LNCAP (cell line): ENCODE results near the gene ALOX5AP.

ENCODE experiments used
- TF ChIP-seq, protein P1 (sequence below): fragments of 450-650 bp; IDR thresholded peaks from 2 replicates; pipeline ENCODE4 v1.5.1; 2017; ENCODE audit warnings: mild to moderate bottlenecking

ALOX5AP gene

GRCh38 chr13:30734439-30734838, 904 bp upstream of the ALOX5AP start:
- TF ChIP-seq, protein P1, sequence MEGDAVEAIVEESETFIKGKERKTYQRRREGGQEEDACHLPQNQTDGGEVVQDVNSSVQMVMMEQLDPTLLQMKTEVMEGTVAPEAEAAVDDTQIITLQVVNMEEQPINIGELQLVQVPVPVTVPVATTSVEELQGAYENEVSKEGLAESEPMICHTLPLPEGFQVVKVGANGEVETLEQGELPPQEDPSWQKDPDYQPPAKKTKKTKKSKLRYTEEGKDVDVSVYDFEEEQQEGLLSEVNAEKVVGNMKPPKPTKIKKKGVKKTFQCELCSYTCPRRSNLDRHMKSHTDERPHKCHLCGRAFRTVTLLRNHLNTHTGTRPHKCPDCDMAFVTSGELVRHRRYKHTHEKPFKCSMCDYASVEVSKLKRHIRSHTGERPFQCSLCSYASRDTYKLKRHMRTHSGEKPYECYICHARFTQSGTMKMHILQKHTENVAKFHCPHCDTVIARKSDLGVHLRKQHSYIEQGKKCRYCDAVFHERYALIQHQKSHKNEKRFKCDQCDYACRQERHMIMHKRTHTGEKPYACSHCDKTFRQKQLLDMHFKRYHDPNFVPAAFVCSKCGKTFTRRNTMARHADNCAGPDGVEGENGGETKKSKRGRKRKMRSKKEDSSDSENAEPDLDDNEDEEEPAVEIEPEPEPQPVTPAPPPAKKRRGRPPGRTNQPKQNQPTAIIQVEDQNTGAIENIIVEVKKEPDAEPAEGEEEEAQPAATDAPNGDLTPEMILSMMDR = no peak

DNA sequence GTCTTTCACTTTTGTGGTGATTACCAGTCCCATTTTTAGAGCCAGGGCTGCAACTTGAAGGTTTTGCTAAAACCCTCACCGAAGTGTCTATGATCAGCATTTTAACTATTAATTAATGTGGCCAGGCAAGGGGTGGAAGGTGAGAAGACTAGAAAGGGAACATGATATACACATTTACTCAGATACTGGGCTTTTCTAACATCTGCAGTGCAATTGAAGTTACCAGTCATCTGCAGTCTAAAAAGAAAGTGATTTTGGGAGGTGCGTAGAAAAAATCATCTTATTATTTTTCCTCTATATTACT, 481 bp downstream of the ALOX5AP start:
- TF ChIP-seq, protein P1 = no peak

DNA sequence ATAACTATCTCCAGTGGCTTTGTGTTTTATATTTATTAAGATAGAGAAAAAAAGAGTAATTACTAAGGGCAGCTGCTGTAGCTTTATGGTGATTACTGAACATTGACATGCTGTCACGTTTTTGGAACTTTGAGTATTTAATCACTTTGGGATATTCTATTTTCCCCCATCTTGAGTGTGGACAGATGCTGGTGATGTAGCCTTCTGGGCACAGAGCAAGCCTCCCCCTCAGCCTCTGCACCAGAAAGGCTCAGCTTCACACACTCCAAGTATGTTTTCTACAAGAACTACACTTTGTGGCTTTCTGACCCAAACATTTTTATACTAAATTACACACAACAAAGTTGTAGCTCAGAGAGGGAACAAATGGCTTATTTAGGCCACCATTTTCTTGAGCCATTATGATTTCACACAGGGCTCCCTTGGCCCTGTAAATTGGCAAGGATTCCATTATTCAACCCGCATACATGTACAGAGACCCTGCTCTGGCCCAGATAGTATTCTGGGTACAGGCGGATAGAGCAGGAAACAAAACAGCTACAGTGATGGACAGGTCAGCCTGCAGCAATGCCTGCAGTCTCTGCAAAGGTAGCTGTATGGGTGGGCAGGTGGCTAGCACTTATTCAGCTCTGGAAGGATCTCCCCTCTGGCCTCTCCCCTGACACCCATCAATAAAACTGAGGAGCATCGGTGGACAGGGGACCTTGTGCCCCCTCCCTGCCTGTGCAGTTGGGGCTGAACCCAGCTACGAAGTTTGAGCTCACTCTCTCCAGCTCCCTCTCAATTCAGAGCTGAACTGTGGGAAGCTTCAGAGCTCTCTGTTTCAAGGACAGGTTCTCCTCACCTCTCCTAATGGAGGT, 1.3 kb downstream of the ALOX5AP start:
- TF ChIP-seq, protein P1 = no peak

- TF ChIP-seq, protein P1 = no peak
These were observed 2.4 kb downstream of the ALOX5AP start for GRCh38 chr13:30737511-30738337.

DNA sequence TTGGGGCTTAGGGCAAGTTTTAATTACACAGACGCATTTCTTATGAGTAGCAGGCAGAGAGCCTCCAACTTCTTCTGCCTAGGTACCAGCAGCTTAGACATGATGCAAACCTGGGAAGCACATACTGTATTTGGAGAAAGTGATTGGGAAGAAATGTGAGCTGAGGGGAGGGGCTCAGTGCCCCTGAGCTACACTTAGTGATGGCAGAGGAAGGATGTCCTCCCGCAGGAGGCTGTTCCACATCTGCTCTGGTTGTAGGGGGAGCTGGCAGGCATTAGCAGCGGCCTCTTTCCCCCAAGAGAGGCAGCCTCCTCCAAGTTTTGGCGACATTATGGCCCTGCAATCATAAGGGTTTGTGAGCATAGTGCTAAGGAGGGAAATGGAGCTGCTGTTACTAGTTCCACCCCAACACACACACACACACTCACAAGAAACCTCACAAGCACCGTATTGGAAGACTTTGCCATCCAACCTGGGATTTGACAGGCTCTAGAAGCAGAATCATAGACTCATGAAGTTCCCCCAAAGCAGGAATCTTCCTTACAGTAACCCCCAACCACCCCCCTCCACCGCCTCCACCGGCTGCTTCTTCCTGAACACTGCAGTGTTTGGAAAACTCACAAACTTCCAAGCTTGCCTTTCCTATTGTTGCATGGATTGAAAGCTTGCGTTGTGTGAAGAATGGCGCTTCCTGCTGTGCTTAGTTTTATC, 3.3 kb downstream of the ALOX5AP start:
- TF ChIP-seq, protein P1 = no peak

DNA sequence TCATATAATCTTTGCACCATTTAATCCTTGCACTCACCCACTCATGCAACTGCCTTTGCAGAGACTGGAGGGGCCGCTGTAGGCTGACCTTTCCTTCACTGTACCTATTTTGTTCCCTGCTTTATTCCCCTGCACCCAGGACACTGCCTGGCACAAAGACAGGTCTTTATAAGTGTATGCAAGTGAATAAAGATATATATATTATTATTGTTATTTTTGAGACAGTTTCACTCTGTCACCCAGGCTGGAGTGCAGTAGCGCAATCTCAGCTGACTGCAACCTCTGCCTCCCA, 3.8 kb downstream of the ALOX5AP start:
- TF ChIP-seq, protein P1 = no peak

- TF ChIP-seq, protein P1 = no peak
These were observed 4.7 kb downstream of the ALOX5AP start for GRCh38 chr13:30739761-30740642.
